Left ventricle myocardium inferior (tissue), 1 donor: ENCODE data around the gene SLC6A9. TPM values are rescaled to one million over a fixed set of nuclear protein-coding genes. Genes with fewer than 3 reads are reported as not detected.

ENCODE experiments used
- DNase-seq: peaks from one replicate; pipeline ENCODE4 v3.0.0-alpha.2; 2020
- H3K27ac ChIP-seq: fragments of 200-600 bp; replicated peaks from 2 replicates; pipeline ENCODE4 v1.8.0; 2021
- H3K27me3 ChIP-seq: fragments of 200-600 bp; 2 replicates; pipeline ENCODE4 v1.8.0; 2021; ENCODE audit warnings: low read depth
- H3K36me3 ChIP-seq: fragments of 200-600 bp; 2 replicates; pipeline ENCODE4 v1.8.0; 2021
- H3K4me1 ChIP-seq: fragments of 200-600 bp; 2 replicates; pipeline ENCODE4 v1.8.0; 2021
- H3K4me3 ChIP-seq: fragments of 200-600 bp; 2 replicates; pipeline ENCODE4 v1.8.0; 2021; ENCODE audit warnings: mild to moderate bottlenecking, moderate library complexity
- H3K9me3 ChIP-seq: fragments of 200-600 bp; replicated peaks from 2 replicates; pipeline ENCODE4 v1.8.0; 2021
- intact Hi-C: fragments of 100-400 bp; cut with micrococcal nuclease; formaldehyde crosslinking; loops from one replicate; pipeline ENCODE4 v1.11.0; 2022
- total RNA-seq: library from RNA; stranded (reverse); fragmentation: NEBNext Ultra II Directional; extraction: Animal tissue kit (Norgen Biotek cat#: 25700); gene quantifications from one replicate; pipeline ENCODE4 v1.2.1, GENCODE V29; 2021
- TF ChIP-seq, protein P1 (sequence below): fragments of 200-600 bp; IDR thresholded peaks from 2 replicates; pipeline ENCODE4 v1.8.0; 2021; ENCODE audit warnings: antibody characterized with exemption, mild to moderate bottlenecking, borderline replicate concordance
- donor health status: DM: no; HTN: yes; CAD: no; lungs with severe emphysema.

The SLC6A9 gene
- total RNA-seq, 1 donor from 2014 or later: 1.2 TPM

DNA sequence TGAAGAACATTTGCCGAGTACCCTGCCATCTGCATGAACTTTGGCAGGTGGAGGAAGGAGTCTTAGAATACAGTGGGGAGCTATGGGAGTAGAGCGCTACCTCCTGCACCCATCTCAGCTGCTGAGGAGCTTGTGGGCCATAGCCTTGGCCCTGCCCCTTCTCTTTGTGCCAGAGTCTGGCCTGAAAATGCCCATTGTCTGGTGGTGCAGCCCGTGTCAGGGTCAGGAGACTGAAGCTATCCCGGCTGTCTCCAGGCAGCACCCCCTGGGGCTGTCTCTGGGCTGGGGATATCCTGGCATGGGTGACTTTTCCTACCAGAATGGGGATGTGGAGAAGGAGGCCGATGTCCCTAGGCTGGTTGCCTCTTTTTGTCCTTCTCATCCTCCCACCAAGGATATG is 77.2 kb downstream of the SLC6A9 start:
- Histone ChIP-seq H3K4me1 (peaks cover 58% of the 10 kb centered on the region), H3K36me3 (peaks cover 41% of the 10 kb centered on the region), H3K27me3 (no peaks in the 10 kb centered on the region), H3K9me3 (no peaks in the 10 kb centered on the region), H3K27ac (no peak overlapping the region), H3K4me3 (no peak overlapping the region)
- TF ChIP-seq, protein P1, sequence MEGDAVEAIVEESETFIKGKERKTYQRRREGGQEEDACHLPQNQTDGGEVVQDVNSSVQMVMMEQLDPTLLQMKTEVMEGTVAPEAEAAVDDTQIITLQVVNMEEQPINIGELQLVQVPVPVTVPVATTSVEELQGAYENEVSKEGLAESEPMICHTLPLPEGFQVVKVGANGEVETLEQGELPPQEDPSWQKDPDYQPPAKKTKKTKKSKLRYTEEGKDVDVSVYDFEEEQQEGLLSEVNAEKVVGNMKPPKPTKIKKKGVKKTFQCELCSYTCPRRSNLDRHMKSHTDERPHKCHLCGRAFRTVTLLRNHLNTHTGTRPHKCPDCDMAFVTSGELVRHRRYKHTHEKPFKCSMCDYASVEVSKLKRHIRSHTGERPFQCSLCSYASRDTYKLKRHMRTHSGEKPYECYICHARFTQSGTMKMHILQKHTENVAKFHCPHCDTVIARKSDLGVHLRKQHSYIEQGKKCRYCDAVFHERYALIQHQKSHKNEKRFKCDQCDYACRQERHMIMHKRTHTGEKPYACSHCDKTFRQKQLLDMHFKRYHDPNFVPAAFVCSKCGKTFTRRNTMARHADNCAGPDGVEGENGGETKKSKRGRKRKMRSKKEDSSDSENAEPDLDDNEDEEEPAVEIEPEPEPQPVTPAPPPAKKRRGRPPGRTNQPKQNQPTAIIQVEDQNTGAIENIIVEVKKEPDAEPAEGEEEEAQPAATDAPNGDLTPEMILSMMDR: no peak
- no peak for DNase-seq
- intact Hi-C loops: no loop called here

DNA sequence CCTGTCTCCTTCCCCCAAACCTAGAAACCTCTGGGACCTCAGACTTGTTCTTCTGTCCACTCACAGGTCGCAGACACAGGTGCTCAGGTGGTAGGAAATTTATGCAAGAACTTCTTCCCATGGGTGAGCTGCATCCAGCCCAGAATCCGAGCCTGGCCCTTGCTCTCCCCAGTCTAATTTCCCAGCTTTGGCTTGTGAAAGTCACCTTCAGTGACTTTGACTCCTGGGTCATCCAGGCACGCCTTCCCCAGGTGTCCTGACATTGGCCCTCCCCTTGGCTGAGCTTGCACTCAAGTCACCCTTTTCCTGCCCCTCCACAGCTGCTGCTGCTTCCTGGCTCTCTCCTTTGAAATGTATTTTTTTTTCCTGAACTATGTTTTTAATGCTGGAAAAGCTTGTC is 77.9 kb downstream of the SLC6A9 start:
- Histone ChIP-seq H3K9me3 (no peaks in the 10 kb centered on the region), H3K4me3 (no peak overlapping the region), H3K27me3 (no peaks in the 10 kb centered on the region), H3K27ac (peak overlapping the region; percentile 12), H3K36me3 (peaks cover 34% of the 10 kb centered on the region), H3K4me1 (peaks cover 65% of the 10 kb centered on the region)
- intact Hi-C loops: no loop called here
- TF ChIP-seq, protein P1: no peak
- no peak for DNase-seq

DNA sequence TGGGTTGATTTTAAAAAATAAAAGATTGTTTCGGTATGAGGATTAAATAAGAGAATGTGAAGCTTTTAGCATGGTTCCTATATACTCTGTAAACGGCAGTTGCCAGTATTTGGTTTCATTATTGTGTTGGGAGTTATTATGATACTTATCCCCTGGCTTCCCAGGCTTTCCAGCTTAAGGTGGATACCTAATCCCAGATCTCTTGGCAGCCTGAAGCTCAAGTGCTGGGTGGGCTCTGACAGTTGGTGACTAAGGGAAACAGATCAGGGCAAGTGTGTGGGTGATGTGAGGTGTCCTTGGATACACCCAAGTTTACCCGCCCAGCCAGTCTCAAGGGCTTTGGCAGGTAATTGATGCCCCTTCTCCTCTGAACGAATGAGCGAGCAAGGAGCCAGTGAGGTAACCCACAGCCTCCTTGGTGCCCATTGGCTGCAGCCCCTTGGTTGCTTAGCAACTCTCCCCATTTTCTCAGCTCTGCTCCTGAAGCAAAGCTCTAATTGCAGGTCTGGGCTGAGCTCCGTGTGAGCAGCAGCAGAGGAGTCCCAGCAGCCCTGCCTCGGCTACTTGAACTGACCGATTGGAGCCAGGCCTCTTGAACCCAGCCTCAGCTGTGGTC is 78.4 kb downstream of the SLC6A9 start:
- TF ChIP-seq, protein P1: no peak
- intact Hi-C loops: no loop called here
- Histone ChIP-seq H3K27ac (peak overlapping the region; percentile 12), H3K4me3 (no peak overlapping the region), H3K36me3 (peaks cover 29% of the 10 kb centered on the region), H3K4me1 (peaks cover 70% of the 10 kb centered on the region), H3K9me3 (no peaks in the 10 kb centered on the region), H3K27me3 (no peaks in the 10 kb centered on the region)
- DNase-seq: no peak

DNA sequence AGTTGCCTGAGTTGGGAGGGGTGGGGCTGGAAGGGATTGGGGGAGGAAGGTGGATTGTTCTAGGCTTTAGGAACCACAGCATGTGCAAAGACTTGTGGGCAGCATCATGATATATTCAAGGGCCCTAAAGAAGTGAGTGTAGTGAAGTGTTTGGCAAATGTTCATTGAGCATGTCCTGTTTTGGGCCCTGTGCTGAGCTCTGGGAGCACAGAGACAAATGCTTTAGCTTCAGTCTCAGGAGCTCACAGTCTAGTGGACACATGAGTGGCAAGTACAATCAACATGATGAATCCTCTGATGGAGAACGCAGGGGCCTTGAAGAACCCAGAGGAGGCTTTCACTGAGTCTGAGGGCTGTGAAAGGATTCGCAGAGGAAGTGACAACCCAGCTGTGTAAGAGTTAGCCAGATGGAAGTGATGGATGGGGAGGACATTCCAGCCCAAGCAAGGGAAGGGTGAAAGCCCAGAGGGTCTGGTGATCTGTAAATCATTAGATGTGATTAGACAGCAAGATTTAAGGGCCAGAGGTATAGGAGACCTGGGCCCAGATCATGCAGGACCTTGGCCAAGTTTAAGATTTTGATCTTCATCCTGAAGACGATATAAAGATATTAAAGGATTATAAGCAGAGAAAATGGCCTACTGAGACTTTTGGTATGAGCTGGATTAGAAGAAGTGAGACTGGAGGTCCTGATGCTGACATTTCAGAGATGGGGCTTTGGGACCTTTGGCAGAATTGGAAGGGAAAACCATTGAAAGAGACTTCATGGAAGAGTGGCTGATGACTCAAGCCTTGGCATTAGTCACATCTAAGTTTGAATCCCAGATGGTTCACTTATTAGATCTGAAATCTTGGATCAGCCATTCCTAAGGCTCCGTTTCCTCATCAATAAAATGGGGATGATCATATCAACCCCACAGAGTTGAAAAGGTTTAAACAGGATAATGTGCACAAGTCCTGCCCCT is 80.0 kb downstream of the SLC6A9 start:
- intact Hi-C loops: no loop called here
- TF ChIP-seq, protein P1: no peak
- H3K4me1 ChIP-seq: peaks cover 83% of the 10 kb centered on the region

DNA sequence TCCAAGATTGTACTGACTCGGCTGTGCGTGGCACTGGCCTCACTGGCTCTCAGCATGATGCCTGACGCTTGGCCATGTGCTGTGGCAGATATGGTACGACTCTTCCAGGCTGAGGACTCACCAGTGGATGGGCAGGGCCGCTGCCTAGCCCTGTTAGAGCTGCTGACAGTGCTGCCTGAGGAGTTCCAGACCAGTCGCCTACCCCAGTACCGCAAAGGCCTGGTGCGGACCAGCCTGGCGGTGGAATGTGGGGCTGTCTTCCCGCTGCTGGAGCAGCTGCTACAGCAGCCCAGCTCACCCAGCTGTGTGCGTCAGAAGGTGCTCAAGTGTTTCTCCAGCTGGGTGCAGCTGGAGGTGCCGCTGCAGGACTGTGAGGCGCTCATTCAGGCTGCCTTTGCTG is 81.6 kb downstream of the SLC6A9 start:
- TF ChIP-seq, protein P1: no peak
- Histone ChIP-seq H3K27ac (peak overlapping the region; percentile 50), H3K4me1 (peaks cover 93% of the 10 kb centered on the region), H3K4me3 (no peak overlapping the region), H3K36me3 (peaks cover 9% of the 10 kb centered on the region), H3K9me3 (no peaks in the 10 kb centered on the region), H3K27me3 (no peaks in the 10 kb centered on the region)
- peak; percentile 32 for DNase-seq
- intact Hi-C loops: no loop called here

More for the DNA sequence above, 80.0 kb downstream of the SLC6A9 start:
- no peak for DNase-seq
- Histone ChIP-seq H3K9me3 (no peaks in the 10 kb centered on the region), H3K4me3 (no peak overlapping the region), H3K27me3 (no peaks in the 10 kb centered on the region), H3K27ac (no peak overlapping the region), H3K36me3 (peaks cover 13% of the 10 kb centered on the region)
